ENCODE data around the gene UBALD2. TPM values are rescaled to one million over a fixed set of nuclear protein-coding genes. Genes with fewer than 3 reads are reported as not detected.
A peak's percentile ranks its signal among the peaks of the same experiment; 100 is the strongest.

Gene UBALD2
- total RNA-seq, 1 donor = 5.1 TPM

DNA sequence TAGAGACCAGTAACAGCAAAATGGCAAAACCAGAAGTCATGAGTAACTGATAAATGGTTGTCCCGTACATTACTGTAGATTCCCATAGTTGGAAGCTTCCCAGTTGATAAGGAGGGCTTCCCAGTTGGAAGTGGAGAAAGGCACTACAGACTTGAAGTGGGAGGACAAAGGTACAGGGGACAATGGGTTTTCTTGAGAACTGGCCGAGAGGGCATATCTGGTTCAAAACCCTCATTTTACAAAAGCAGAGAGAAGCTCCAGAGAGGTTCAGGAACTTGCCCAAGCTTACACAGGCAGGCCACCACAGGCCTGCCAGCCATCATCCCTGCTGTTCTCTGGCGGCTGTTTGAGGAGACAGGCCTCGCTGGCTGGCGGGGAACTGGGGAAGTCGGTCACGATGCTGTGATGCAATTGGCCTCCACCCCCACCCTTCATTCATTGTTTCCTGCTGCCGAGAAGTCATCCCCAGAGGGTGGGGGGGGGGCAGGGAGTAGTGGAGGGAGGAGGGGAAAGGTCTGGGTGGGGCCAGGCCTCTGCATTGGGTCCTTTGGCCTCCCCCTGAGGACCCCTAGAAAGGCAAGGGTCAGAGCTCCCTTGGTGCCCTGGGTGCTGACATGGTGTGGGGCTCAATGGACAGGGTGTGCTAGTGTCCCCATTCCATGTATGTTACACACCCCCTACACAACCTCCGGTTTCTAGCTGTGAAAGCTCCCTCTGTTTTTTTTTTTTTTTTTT lies 3.0 kb downstream of the UBALD2 start:
- Histone ChIP-seq H2AFZ (ENCODE audit: low read length) (no peak overlapping the region), H3K4me3 (ENCODE audit: insufficient read depth, low read length) (no peak overlapping the region), H4K20me1 (ENCODE audit: insufficient read depth, low read length) (peaks cover 2% of the 10 kb centered on the region), H3K36me3 (ENCODE audit: insufficient read depth, low read length) (peaks cover 10% of the 10 kb centered on the region), H3K4me1 (ENCODE audit: insufficient read depth, low read length) (peaks cover 32% of the 10 kb centered on the region), H3K79me2 (ENCODE audit: insufficient read depth, low read length) (peaks cover 43% of the 10 kb centered on the region), H3K4me2 (ENCODE audit: insufficient read depth, low read length) (peak overlapping the region; percentile 56), H3K27ac (ENCODE audit: low read depth, low read length) (peak overlapping the region; percentile 76), H3K9me3 (ENCODE audit: low read depth, low read length) (no peaks in the 10 kb centered on the region), H3K27me3 (ENCODE audit: insufficient read depth, low read length) (no peaks in the 10 kb centered on the region)
- no peak for TF ChIP-seq CTCF (IDR thresholded peaks at IDR 0.05; ENCODE audit: extremely low read depth, low read depth, low read length)
- DNase-seq (ENCODE audit: insufficient read length, low spot score, missing footprints) = peak; percentile 96

DNA sequence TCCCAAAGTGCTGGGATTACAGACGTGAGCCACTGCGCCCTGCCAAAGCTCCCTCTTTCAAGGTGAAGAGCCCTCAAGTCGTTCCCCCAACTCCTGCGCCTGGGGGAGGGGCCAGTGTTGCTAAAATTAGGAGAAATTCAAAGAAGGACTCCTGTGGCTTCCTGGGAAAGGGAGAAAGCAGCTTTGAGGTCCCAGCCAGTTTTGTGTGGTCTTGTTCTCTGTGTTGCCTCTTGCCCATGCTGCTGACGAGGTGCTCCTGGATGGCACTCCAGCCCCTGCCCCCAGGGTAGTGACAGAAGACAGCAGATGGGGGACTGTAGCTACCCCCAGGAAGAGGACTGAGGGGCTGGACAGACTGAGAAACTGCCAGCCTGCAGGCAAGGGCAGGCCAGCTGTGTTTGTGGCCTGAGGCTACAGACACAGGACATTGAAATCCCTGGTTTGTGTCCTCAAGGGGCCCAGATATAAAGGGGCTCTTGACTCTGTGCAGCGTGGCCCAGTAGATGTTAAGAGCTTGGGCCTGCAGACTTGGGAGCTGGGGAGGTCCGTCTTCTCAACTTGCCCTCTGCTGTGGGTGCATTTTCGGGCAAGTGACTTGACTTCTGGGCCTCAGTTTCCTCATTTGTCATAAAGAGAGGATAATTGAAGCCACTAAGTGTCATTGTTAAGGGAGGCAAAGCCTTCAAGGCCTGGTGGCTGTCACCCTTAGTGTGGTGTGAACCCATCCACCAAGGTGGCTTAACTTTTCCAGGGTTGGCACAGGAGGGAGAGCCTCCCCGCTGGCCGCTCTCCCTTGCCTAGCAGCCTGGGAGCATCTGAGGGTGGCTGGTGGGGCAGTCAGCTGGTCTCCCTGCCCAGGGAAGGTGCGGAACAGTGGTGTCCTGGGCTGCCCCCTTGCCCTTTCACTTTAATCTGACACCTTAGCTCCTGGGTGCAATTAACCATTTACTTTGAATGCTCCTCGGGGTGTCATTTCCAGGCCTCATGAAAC lies 4.1 kb downstream of the UBALD2 start:
- TF ChIP-seq CTCF (IDR thresholded peaks at IDR 0.05; ENCODE audit: extremely low read depth, low read depth, low read length) = no peak
- H3K36me3 ChIP-seq (ENCODE audit: insufficient read depth, low read length) = peaks cover 10% of the 10 kb centered on the region
- no peaks in the 10 kb centered on the region for H3K9me3 ChIP-seq (ENCODE audit: low read depth, low read length)
- H3K27ac ChIP-seq (ENCODE audit: low read depth, low read length) = peak overlapping the region; percentile 76
- H3K79me2 ChIP-seq (ENCODE audit: insufficient read depth, low read length) = peaks cover 43% of the 10 kb centered on the region
- no peak overlapping the region for H3K4me3 ChIP-seq (ENCODE audit: insufficient read depth, low read length)
- peaks cover 2% of the 10 kb centered on the region for H4K20me1 ChIP-seq (ENCODE audit: insufficient read depth, low read length)
- H3K4me1 ChIP-seq (ENCODE audit: insufficient read depth, low read length) = peaks cover 27% of the 10 kb centered on the region
- DNase-seq (ENCODE audit: insufficient read length, low spot score, missing footprints) = peak; percentile 67
- H3K4me2 ChIP-seq (ENCODE audit: insufficient read depth, low read length) = no peak overlapping the region
- H3K27me3 ChIP-seq (ENCODE audit: insufficient read depth, low read length) = no peaks in the 10 kb centered on the region
- H2AFZ ChIP-seq (ENCODE audit: low read length) = no peak overlapping the region

DNA sequence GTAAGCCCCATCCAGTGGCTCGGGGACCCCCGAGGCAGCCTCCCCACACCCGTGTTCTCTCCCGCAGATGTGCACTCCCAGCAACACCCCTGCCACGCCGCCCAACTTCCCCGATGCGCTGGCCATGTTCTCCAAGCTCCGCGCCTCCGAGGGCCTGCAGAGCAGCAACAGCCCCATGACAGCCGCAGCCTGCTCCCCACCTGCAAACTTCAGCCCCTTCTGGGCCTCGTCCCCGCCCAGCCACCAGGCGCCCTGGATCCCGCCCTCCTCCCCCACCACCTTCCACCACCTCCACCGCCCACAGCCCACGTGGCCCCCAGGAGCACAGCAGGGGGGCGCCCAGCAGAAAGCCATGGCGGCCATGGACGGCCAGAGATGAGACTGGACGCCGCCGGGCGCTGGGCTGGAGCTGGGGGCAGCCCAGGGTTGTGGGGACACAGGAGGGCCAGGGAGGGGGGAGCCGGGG lies 5.0 kb downstream of the UBALD2 start:
- TF ChIP-seq CTCF (IDR thresholded peaks at IDR 0.05; ENCODE audit: extremely low read depth, low read depth, low read length) = no peak
- Histone ChIP-seq H3K9me3 (ENCODE audit: low read depth, low read length) (no peaks in the 10 kb centered on the region), H3K36me3 (ENCODE audit: insufficient read depth, low read length) (peaks cover 10% of the 10 kb centered on the region), H3K4me3 (ENCODE audit: insufficient read depth, low read length) (no peak overlapping the region), H3K79me2 (ENCODE audit: insufficient read depth, low read length) (peaks cover 43% of the 10 kb centered on the region), H2AFZ (ENCODE audit: low read length) (no peak overlapping the region), H3K27ac (ENCODE audit: low read depth, low read length) (no peak overlapping the region), H3K4me1 (ENCODE audit: insufficient read depth, low read length) (peaks cover 24% of the 10 kb centered on the region), H4K20me1 (ENCODE audit: insufficient read depth, low read length) (peaks cover 2% of the 10 kb centered on the region), H3K27me3 (ENCODE audit: insufficient read depth, low read length) (no peaks in the 10 kb centered on the region), H3K4me2 (ENCODE audit: insufficient read depth, low read length) (no peak overlapping the region)
- DNase-seq (ENCODE audit: insufficient read length, low spot score, missing footprints) = peak; percentile 65
